ENCODE measurements around the gene DPP7. TPM values are rescaled to one million over a fixed set of nuclear protein-coding genes. Genes with fewer than 3 reads are reported as not detected.

Gene DPP7
- total and polyA plus RNA-seq, 2 experiments from 2014 or later: 144 to 204 TPM

GRCh38 chr9:137130176-137130755, 15.7 kb upstream of the DPP7 start:
- Histone ChIP-seq H3K27me3 (peaks cover 30% of the 10 kb centered on the region), H3K4me1 (ENCODE audit: low read depth) (no peaks in the 10 kb centered on the region), H3K27ac (no peak overlapping the region), H3K36me3 (no peaks in the 10 kb centered on the region), H3K9me3 (ENCODE audit: low read depth) (no peaks in the 10 kb centered on the region), H3K4me3 (peak overlapping the region; percentile 75)
- DNase-seq (ENCODE audit: low read depth in 1 of 2, low spot score in 1 of 2): peak in 1 of 2 donors; percentile 11
- no peak for TF ChIP-seq CTCF (IDR thresholded peaks at IDR 0.05; ENCODE audit: low read depth, low read length)

DNA sequence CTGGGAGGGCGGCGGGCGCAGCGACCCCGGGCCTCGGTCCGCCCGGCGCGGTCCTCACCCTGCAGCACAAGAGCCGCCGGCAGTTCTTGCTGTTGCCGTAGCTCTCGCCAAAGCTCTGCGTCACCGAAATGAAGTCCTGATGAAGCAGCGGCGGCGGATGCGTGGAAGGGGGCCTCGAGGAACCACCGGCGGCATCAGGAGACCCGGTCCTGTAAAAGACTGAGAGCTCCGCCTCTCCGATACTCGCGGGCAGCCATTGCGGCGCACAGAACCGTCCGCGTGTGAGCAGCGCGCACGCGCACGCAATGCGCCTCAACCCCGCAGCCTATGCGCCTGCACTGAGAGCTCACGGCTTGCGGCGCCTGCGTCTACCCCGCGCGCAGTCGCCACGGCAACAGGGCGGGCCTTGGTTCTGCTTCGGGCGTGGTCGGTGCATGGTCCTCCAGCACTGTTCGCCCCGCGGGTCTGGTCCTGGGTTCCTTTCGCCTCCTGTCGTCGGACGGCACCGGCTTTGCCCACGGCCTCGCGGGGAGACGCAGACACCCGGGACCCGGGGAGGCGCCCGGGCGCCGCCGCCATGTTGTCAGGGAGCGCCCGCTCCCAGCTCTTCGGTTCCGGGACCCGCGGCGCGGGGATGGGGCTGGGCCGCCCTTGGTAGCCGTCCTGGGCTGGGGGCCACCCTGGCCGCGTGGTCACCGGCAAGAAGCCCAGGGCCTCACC, 15.1 kb upstream of the DPP7 start:
- Histone ChIP-seq H3K27ac (peak overlapping the region; percentile 3), H3K36me3 (no peaks in the 10 kb centered on the region), H3K9me3 (ENCODE audit: low read depth) (no peaks in the 10 kb centered on the region), H3K27me3 (peaks cover 24% of the 10 kb centered on the region), H3K4me1 (ENCODE audit: low read depth) (no peaks in the 10 kb centered on the region), H3K4me3 (peak overlapping the region; percentile 75)
- no peak for TF ChIP-seq CTCF (IDR thresholded peaks at IDR 0.05; ENCODE audit: low read depth, low read length)
- peak; percentile 94 for DNase-seq (ENCODE audit: low read depth in 1 of 2, low spot score in 1 of 2)

- Histone ChIP-seq H3K4me3 (peak overlapping the region; percentile 75), H3K27ac (peak overlapping the region; percentile 3)
- DNase-seq (ENCODE audit: low read depth in 1 of 2, low spot score in 1 of 2): peak in 1 of 2 donors; percentile 35
These were observed 14.4 kb upstream of the DPP7 start for GRCh38 chr9:137128862-137129455.

DNA sequence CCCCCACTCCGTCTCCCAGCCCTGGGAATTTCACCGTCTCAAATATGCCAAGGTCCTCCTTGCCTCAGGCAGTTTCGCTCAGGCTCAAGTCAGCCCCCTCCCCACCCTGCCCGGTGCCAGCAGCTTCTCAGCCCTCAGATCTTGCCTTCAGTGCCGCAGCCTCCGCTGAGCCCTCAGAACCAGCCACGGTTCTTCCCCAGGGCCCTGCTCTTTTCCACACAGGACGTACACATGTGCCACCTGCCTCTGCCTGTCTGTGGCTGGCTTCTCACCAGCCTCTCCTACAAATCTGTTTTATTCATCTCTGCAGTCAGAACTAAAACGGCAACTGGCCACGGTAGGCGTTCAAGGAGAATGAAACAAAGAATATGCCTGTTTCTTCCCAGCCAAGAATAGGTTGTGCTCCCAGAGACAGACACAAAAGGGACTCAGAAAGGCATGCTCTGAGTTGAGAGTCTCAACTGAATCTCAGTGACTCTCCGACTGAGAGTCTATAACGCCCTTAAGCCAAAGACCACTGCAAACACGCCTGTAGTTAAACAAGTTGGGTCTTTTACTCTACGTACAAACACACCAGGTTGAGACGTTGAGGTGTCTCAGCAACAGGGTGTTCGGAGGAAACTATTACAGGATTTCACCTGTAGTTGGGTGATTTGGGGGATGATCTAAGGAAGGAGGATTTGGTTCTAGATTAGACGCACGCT, 13.8 kb upstream of the DPP7 start:
- H3K4me1 ChIP-seq (ENCODE audit: low read depth): no peaks in the 10 kb centered on the region
- peak overlapping the region; percentile 75 for H3K4me3 ChIP-seq
- H3K9me3 ChIP-seq (ENCODE audit: low read depth): no peaks in the 10 kb centered on the region
- H3K27ac ChIP-seq: no peak overlapping the region
- no peaks in the 10 kb centered on the region for H3K36me3 ChIP-seq
- H3K27me3 ChIP-seq: peaks cover 12% of the 10 kb centered on the region
- TF ChIP-seq CTCF (IDR thresholded peaks at IDR 0.05; ENCODE audit: low read depth, low read length): no peak
- DNase-seq (ENCODE audit: low read depth in 1 of 2, low spot score in 1 of 2): no peak

More at GRCh38 chr9:137128862-137129455, 14.4 kb upstream of the DPP7 start:
- Histone ChIP-seq H3K27me3 (peaks cover 19% of the 10 kb centered on the region), H3K9me3 (ENCODE audit: low read depth) (no peaks in the 10 kb centered on the region), H3K4me1 (ENCODE audit: low read depth) (no peaks in the 10 kb centered on the region), H3K36me3 (no peaks in the 10 kb centered on the region)
- TF ChIP-seq CTCF (IDR thresholded peaks at IDR 0.05; ENCODE audit: low read depth, low read length): no peak

DNA sequence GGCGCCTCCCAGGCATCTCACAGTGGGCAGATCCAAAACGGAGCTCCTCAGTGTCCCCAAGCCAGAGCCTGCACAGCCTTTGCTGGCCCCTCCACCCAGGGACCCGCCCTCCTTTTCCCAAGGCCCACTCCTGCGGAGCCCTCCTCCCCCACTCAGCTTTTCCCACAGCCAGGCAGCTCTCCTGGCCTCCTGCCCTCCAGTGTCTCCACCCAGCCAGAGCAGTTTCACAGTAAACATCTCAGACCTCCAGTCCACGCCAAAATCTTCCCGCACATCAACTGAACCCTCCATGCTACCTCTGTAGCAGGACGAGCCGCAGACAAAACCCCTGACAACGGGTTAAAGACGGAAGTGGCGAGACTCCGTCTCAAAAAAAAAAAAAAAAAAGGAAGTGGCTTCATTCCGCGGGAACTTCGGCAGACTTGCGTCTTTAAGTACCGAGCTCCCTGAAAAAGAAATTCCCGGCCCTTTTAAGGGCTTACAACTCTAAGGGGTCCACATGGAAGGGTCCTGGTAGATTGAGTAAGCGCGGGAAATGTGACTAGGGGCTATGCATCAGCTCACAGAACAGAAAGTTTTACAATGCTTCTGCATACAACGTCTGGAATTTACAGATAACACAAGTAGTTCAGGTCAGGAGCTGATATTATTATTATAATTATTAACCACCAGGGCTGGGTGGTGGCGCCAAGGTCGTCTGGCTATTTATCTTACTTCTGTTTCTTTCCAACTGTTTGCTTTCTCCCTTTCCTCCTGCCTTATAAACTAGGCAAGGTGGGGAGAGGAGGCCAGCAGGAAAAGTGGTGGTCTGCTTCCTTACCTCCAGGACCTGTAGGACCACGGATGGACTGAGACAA, 13.0 kb upstream of the DPP7 start:
- Histone ChIP-seq H3K27me3 (peaks cover 5% of the 10 kb centered on the region), H3K36me3 (no peaks in the 10 kb centered on the region), H3K4me3 (no peak overlapping the region), H3K27ac (no peak overlapping the region), H3K4me1 (ENCODE audit: low read depth) (no peaks in the 10 kb centered on the region), H3K9me3 (ENCODE audit: low read depth) (no peaks in the 10 kb centered on the region)
- no peak for TF ChIP-seq CTCF (IDR thresholded peaks at IDR 0.05; ENCODE audit: low read depth, low read length)
- peak in 1 of 2 donors; percentile 29 for DNase-seq (ENCODE audit: low read depth in 1 of 2, low spot score in 1 of 2)

Measured in cardiac muscle cell (in vitro differentiated cells and primary cell).